CD4-positive, alpha-beta T cell treated with Interferon alpha-2 for 1 hour (primary cell): ENCODE results near the gene WIF1.
A peak's percentile ranks its signal among the peaks of the same experiment; 100 is the strongest.

Experiments used
- DNase-seq, 2 donors: peaks; one replicate each; pipeline ENCODE4 v3.0.0-alpha.2; 2020 to 2022

The WIF1 gene, protein sequence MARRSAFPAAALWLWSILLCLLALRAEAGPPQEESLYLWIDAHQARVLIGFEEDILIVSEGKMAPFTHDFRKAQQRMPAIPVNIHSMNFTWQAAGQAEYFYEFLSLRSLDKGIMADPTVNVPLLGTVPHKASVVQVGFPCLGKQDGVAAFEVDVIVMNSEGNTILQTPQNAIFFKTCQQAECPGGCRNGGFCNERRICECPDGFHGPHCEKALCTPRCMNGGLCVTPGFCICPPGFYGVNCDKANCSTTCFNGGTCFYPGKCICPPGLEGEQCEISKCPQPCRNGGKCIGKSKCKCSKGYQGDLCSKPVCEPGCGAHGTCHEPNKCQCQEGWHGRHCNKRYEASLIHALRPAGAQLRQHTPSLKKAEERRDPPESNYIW

DNA sequence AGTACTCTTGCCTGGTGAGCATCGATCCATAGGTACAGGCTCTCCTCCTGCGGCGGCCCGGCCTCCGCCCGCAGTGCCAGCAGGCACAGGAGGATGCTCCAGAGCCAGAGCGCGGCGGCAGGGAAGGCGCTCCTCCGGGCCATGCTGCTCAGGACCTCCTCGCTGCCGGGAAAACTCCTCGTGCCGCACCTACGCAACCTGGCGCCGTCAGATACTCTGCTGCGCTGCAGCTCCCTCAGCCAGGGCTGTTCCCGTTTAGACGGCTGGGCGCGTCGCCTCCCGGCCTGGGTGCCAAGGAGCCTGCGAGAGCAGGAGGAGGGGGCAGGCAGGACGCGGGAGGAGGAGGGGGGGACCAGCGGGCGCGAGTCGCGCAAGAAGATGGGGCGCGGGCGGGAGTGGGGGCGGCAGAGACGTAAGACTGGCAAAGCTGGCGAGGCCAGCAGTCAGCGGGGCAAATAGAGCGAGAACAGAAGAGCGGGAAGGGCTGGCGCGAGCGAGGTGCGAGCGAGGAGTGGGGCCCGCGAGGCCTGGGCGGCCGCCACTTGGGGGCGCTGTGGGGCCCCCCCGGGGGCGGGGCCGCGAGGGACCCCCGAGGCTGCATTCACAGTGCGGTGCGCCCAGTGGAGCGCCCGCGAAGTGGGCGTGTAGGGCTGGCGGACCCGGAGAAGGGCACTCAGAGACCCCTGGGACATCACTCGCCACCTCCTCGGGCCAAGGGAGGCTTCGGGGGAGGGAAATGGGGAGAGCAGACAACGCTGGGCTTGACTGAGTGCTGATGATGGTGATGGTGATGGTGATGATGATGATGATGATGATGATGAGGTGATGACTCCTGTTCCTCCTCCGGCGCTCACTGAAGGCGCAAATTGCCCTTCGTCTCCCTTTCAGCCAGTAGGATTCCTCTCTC lies at the start of gene WIF1:
TSS of gene WIF1 (minus strand) at position 257 of the 907 bp plus-strand sequence. CDS start at position 143, 114 bp downstream.
- no peak for DNase-seq

DNA sequence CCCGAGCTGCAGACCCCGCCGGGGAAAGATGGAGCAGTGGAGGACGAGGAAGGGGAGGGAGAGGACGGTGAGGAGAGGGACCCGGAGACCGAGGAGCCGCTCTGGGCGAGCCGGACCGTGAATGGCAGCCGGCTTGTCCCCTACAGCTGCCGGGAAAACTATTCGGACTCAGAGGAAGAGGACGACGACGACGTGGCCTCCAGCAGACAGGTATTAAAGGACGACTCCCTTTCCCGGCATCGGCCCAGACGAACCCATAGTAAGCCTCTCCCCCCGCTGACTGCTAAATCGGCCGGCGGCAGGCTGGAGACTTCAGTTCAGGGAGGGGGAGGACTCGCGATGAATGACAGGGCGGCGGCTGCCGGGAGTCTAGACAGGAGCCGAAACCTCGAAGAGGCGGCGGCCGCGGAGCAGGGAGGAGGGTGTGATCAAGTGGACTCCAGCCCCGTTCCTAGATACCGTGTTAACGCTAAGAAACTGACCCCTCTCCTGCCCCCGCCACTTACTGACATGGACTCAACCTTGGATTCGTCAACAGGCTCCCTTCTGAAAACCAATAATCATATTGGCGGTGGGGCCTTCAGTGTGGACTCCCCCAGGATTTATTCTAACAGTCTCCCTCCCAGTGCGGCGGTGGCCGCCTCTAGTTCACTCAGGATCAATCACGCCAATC lies 49.2 kb upstream of the WIF1 start:
- DNase-seq, result peak; percentile 72 to 79

- peak; percentile 94 to 96 for DNase-seq
Measured at GRCh38 chr12:65169320-65170208, 48.5 kb upstream of the WIF1 start, which contains the start of gene LEMD3. Gene LEMD3 (plus strand): TSS chr12:65169583. CDS start chr12:65169597, 14 bp downstream.

DNA sequence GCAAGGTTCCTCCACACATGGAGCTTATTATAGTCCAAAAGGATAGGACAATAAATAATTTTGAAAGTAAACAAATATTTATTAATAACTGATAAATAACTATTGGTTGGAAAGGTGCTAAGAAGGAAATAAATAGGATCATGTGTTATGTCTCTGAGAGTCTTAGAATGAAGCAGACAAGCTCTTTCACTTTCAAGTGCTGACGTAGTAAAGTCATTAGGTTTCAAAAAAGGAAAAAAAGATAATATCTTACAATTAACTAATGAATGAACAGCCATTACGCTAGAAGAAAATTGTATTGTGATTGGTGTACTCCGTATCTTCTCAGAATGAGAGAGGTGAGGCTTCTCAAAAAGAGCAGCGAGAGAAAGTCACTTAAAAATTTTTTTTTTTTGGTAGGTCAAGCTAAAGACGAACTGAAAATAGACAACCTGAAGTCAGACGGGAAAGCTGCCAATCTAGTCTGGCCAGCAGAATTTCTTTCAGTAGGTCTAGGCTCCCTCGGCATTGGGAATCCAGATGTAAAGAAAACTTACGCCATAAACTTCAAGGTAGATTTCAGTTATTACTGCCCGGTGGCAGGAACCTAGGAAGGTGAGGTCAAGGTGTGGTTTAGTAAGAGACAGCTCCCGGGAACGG lies 47.7 kb upstream of the WIF1 start:
- peak in 1 of 2 donors; percentile 49 for DNase-seq

- DNase-seq, result no peak
Measured at GRCh38 chr12:65164774-65165173, 43.7 kb upstream of the WIF1 start.

- DNase-seq, result no peak
Measured at GRCh38 chr12:65164244-65164643, 43.1 kb upstream of the WIF1 start.

DNA sequence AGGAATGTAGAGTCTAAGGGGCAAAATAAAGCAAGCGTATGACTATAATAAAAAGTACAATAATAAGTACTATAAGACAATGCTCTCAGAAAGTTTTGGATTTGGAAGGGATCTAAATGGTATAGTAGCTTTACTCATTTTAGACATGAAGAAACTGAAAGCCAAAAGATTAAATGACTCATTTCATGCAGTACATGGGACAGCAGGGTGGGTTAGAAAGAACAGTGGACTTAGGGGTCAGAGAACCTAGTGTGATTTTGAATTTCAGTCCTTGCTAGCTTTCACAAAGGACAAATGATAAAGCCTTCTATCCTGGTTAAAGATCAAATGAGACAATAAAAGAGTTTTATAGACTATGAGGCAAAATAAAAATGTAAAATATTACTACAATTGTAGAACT lies 41.5 kb upstream of the WIF1 start:
- DNase-seq, result no peak

GRCh38 chr12:65157091-65157490 lies 36.0 kb upstream of the WIF1 start:
- DNase-seq, result no peak

- peak in 1 of 2 donors; percentile 21 for DNase-seq
Measured at GRCh38 chr12:65156366-65156841, 35.3 kb upstream of the WIF1 start.

DNA sequence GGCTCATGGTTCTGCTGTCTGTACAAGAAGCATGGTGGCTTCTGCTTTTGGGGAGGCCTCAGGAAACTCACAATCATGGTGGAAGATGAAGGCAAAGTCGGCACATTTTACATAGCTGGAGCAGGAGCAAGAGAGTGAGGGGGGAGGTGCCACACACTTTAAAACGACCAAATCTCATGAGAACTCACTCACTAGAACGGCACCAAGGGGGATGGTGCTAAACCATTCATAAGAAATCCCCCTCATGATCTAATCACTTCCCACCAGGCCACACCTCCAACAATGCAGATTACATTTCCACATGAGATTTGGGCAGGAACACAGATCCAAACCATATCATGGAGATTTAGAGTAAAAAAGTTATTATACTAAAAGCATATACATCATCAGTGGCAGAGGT lies 34.7 kb upstream of the WIF1 start:
- no peak for DNase-seq

DNA sequence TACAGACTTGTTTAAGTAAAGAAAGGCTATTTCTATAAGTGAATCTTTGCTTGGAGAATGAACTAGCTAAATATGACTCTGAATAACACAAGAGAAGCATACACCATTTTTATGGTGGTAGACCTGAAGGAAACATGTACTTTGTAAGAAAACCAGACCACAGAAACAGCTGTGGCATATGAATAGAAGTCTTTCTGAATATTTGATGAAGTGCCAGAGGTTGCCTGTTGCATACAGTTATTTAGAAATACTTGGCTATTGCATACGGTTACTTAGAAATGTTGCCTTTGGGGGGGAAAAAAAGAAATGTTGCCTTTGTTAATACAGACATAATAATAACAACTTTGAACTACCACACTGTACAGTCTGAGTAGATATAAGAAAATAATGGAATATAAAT lies 31.5 kb upstream of the WIF1 start:
- DNase-seq, result no peak

DNA sequence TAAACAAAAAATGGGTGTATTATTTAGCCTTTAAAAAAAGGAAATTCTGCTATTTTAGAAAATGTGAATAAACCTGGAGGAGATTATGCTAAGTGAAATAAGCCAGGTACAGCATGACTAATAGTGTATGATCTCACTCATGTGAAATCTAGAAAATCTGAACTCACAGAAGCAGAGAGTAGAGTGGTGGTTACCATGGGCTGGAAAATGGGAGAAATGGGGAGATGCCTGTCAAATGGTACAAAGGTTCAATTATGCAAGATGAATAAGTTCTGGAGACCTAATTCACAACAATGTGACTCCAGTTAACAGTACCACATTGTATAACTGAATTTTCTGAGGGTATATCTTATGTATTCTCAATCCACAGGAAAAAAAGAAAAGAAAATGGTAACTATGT lies 30.9 kb upstream of the WIF1 start:
- no peak for DNase-seq

- no peak for DNase-seq
Measured at GRCh38 chr12:65147312-65147905, 26.3 kb upstream of the WIF1 start.

DNA sequence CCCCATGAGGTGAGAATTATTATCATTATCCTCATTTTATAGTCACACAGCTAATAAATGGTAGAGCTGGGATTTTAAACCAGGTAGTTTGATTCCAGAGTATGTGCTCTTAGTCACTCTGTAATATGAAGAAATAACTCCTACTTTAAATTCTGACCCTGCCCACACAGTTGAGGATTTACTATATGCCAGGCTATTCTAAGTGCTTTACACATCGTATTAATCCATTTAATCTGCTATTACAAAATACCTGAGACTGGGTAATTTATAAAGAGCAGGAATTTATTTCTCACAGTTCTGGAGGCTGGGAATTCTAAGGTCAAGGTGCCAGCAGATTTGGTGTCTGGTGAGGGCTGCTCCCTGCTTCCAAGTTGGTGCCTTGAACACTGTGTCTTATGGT lies 19.6 kb upstream of the WIF1 start:
- no peak for DNase-seq

DNA sequence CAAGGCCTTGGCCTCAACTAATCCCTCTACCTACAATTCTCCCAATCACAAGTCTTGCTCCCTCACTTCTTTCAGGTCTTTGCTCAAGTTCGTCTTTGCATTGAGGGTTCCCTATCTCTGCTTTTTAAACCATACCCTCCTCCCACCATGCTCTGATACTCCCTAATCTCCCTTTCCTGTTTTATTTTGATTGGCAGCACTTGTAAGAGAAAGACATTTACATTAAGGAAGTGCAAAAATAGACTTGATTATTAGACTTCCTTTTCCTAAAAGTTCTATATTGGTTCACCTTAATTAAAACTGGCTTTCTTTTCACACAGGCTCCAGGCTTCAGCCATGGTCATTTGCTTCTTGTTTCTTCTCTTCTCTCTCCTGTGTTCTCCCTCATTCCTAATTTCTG lies 18.3 kb upstream of the WIF1 start:
- DNase-seq, result no peak

DNA sequence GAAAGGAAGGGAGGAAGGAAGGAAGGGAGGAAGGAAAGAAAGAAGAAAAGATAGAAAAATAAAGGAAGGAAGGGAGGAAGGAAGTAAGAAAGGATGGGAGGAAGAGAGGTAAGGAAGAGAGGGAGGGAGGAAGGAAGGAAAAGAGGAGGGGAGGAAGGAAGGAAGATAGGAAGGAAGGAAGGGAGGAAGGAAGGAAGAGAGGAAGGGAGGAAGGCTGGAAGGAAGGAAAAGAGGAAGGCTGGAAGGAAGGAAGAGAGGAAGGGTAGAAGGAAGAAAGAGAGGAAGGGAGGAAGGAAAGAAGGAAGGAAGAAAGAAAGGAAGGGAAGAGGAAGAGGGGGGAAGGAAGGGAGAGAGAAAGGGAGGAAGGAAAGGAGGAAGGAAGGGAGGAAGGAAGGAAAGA lies 12.8 kb upstream of the WIF1 start:
- no peak for DNase-seq

DNA sequence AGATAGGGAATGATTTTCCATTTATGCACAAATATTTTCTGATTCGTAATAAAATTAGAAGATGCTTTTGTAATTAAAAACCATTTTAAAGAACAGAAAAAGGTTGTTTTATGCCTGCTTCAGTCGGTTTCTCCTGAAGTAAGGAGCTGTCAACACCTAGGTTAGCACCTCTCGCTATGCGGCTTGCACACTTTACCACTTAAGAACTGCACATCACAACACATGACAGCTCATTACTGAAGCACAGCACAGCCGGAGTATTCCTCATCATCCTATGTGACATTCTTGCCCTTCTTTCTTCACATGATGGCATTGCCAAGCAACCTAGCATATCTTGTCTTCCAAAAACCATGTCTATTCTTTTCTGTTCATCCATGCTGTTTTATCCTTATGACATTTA lies 5.4 kb upstream of the WIF1 start:
- DNase-seq, result peak in 1 of 2 donors; percentile 9

DNA sequence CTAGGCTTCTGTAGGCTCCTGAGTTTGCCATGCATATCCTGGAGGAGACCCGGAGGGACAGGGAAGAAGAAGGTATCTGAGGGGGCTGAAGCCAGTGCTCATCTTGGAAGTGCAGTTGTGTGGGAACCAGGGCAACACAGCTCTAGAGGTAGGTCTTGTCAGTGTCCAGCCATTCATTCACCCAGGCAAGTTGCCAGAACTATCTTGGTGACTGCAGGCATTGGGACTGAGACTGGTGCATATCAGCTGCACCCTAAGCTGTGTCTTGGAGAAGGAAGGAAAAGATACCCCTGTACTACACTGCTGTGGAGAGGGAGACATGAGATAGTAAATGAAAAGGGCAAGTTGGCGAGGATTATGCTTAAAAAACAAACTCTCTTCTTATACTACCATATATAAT lies 4.9 kb upstream of the WIF1 start:
- DNase-seq, result no peak

DNA sequence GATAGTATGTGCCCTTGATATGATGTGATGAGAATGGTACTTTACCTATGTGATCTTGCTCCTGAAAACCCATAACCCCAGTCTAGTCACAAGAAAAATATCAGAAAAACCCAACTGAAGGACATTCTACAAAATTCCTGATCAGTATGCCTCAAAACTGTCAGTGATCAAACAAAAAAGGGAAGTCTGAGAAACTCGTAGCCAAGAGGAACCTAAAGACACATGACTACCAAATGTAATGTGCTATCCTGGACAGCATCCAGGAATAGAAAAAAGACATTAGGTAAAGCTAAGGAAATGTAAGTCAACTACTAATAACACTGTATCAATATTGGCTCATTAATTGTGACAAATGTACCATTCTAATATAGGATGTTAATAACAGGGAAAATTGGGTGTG lies 4.1 kb upstream of the WIF1 start:
- DNase-seq, result no peak

GRCh38 chr12:65123435-65124063 lies 2.4 kb upstream of the WIF1 start:
- peak in 1 of 2 donors; percentile 21 for DNase-seq

DNA sequence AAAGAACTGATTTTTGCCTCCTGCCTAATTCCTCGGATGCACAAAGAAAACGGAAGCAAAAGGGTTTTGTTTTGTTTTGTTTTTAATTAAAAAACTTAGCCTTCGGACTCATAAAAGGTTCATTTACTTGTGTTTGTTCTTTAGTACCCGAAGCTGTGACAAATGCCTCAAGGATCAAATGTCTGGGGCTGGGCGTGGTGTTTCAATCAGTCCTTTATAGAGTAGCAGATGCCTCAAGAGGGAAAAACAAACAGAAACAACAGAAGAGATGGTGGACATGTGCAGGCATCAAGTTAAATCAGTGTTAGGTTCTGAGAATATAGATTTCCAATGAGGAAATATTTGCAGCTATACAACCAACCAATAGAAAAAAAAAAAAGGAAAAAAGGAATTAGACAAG lies 1.6 kb upstream of the WIF1 start:
- DNase-seq, result no peak
